ENCODE results near the gene SLC35A3. TPM values are rescaled to one million over a fixed set of nuclear protein-coding genes. Genes with fewer than 3 reads are reported as not detected.

Gene SLC35A3
- total RNA-seq, 3 donors from 2014 or later (not counting 1 experiment from before 2014, with no cell fraction given) = 40.2 to 49.8 (median 43.1) TPM

DNA sequence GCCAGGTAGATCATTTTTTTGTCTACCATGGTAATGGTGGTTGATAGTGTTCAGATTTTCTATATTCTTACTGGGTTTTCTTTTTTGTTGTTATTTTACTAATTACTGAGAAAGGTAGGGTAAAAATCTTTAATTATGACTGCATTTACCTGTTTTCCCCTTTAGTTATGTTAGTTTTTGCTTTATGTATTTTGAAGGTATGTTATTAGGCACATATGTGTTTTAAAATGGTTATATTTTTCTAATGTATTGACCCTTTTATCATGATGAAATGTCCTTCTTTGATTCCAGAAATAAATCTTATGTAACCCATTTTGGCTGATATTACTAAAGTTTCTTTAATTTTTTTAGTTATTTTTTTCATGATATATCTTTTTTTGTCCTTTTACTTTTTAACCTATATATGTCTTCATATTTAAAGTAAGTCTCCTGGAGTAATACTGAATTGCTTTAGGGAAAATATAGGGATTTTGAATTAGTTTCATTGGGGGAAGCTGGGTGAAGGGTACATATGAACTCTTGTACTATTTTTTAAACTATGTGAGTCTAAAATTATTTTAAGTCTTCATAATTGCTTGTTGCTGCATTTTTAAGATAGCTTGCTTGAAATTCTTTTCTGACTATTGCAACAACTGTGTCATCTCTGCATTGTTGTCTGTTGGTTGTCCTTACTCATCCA, 22.4 kb downstream of the SLC35A3 start:
- H3K4me3 ChIP-seq (ENCODE audit: low read length) = no peak overlapping the region
- ATAC-seq = no peak
- H3K4me1 ChIP-seq (ENCODE audit: control insufficient read depth, insufficient read depth, low read length) = no peaks in the 10 kb centered on the region
- peaks cover 6% of the 10 kb centered on the region for H3K9me3 ChIP-seq (ENCODE audit: control insufficient read depth, insufficient read depth, low read length)
- DNase-seq = no peak
- peaks cover 10% of the 10 kb centered on the region for H3K36me3 Mint-ChIP-seq
- peaks cover 20% of the 10 kb centered on the region for H3K36me3 ChIP-seq (ENCODE audit: control insufficient read depth, insufficient read depth, low read length)
- no peaks in the 10 kb centered on the region for H3K27me3 ChIP-seq (ENCODE audit: control insufficient read depth, insufficient read depth, low read length)
- no peaks in the 10 kb centered on the region for H3K9me3 Mint-ChIP-seq
- intact Hi-C loops (cut with micrococcal nuclease) = no loop called here
- no peak overlapping the region for H3K27ac ChIP-seq (ENCODE audit: low read length)
- H3K4me1 Mint-ChIP-seq = peaks cover 4 to 7% of the 10 kb centered on the region in 2 donors
- TF ChIP-seq, protein P1, sequence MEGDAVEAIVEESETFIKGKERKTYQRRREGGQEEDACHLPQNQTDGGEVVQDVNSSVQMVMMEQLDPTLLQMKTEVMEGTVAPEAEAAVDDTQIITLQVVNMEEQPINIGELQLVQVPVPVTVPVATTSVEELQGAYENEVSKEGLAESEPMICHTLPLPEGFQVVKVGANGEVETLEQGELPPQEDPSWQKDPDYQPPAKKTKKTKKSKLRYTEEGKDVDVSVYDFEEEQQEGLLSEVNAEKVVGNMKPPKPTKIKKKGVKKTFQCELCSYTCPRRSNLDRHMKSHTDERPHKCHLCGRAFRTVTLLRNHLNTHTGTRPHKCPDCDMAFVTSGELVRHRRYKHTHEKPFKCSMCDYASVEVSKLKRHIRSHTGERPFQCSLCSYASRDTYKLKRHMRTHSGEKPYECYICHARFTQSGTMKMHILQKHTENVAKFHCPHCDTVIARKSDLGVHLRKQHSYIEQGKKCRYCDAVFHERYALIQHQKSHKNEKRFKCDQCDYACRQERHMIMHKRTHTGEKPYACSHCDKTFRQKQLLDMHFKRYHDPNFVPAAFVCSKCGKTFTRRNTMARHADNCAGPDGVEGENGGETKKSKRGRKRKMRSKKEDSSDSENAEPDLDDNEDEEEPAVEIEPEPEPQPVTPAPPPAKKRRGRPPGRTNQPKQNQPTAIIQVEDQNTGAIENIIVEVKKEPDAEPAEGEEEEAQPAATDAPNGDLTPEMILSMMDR (IDR thresholded peaks at IDR 0.05) = no peak
- H3K27me3 Mint-ChIP-seq (ENCODE audit: low read depth in 2 of 2) = no peaks in the 10 kb centered on the region
- H3K4me3 Mint-ChIP-seq = no peak overlapping the region
- no peak overlapping the region for H3K27ac Mint-ChIP-seq

DNA sequence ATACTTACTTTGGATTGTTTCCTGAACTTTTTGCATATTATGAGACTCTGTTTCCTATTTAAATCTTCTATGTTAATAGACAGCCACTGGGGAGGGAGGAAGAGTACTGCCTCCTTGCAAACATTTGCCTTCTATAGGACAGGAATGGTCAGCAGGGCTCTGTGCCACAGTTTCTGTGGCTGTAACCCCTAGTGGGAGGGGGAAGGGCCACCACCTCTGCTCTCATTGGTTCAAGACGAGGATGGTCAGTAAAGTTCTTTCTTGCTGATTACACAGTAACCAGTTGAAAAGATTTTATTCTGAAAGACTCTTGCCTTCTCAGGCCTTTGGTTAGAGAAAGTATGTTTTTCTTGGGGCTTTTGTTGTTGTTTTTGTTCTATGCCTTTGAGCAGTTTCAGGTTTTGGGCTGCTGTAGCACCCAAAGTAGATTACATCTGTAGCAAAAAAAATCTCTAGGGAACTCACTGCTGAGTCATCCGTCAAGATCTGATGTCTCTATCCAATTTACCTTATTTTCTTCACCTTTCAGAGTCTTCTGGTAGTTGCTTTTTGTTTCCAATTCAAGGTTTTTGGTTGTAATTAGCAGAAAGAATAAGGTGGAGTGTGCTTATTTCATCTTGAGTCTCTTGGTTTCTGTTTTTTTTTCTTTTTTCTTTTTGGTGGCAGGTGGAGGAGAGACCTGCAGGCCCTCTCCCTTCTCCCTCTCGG, 23.1 kb downstream of the SLC35A3 start:
- H3K36me3 Mint-ChIP-seq = peaks cover 10% of the 10 kb centered on the region
- Histone ChIP-seq H3K4me1 (ENCODE audit: control insufficient read depth, insufficient read depth, low read length) (no peaks in the 10 kb centered on the region), H3K4me3 (ENCODE audit: low read length) (no peak overlapping the region), H3K36me3 (ENCODE audit: control insufficient read depth, insufficient read depth, low read length) (peaks cover 20% of the 10 kb centered on the region), H3K27ac (ENCODE audit: low read length) (no peak overlapping the region), H3K27me3 (ENCODE audit: control insufficient read depth, insufficient read depth, low read length) (no peaks in the 10 kb centered on the region), H3K9me3 (ENCODE audit: control insufficient read depth, insufficient read depth, low read length) (peaks cover 6% of the 10 kb centered on the region)
- H3K27ac Mint-ChIP-seq = no peak overlapping the region
- no peak for ATAC-seq
- peaks cover 4 to 7% of the 10 kb centered on the region in 2 donors for H3K4me1 Mint-ChIP-seq
- no peak for DNase-seq
- H3K4me3 Mint-ChIP-seq = no peak overlapping the region
- H3K27me3 Mint-ChIP-seq (ENCODE audit: low read depth in 2 of 2) = no peaks in the 10 kb centered on the region
- no peaks in the 10 kb centered on the region for H3K9me3 Mint-ChIP-seq
- intact Hi-C loops (cut with micrococcal nuclease) = no loop called here
- WGBS (ENCODE audit: insufficient coverage) = 87% methylated on average over 2 of the region's 3 CpGs
- TF ChIP-seq, protein P1 (IDR thresholded peaks at IDR 0.05) = no peak

DNA sequence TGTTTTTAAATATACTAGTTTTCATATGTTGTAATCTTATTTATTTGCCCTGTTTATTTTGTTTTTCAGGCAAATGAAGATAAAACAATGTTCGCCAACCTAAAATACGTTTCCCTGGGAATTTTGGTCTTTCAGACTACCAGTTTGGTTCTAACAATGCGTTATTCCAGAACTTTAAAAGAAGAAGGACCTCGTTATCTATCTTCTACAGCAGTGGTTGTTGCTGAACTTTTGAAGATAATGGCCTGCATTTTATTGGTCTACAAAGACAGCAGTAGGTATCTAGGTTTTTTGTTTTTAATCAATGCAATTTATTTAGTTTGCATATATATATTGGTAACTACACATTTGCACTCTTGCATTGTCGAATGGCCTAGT, 23.7 kb downstream of the SLC35A3 start:
- DNase-seq (no peak), ATAC-seq (no peak)
- Histone ChIP-seq H3K27ac (ENCODE audit: low read length) (no peak overlapping the region), H3K9me3 (ENCODE audit: control insufficient read depth, insufficient read depth, low read length) (peaks cover 6% of the 10 kb centered on the region), H3K4me3 (ENCODE audit: low read length) (no peak overlapping the region), H3K27me3 (ENCODE audit: control insufficient read depth, insufficient read depth, low read length) (no peaks in the 10 kb centered on the region), H3K4me1 (ENCODE audit: control insufficient read depth, insufficient read depth, low read length) (no peaks in the 10 kb centered on the region), H3K36me3 (ENCODE audit: control insufficient read depth, insufficient read depth, low read length) (peaks cover 20% of the 10 kb centered on the region)
- TF ChIP-seq, protein P1 (IDR thresholded peaks at IDR 0.05) = no peak
- WGBS (ENCODE audit: insufficient coverage) = 98% methylated on average over 4 of the region's 5 CpGs
- intact Hi-C loops (cut with micrococcal nuclease) = no loop called here
- Mint-ChIP-seq H3K36me3 (peaks cover 10% of the 10 kb centered on the region), H3K27ac (no peak overlapping the region), H3K4me3 (no peak overlapping the region), H3K9me3 (no peaks in the 10 kb centered on the region), H3K27me3 (ENCODE audit: low read depth in 2 of 2) (no peaks in the 10 kb centered on the region), H3K4me1 (peaks cover 4 to 7% of the 10 kb centered on the region in 2 donors)

Data from natural killer cell (primary cell).